GM18868 (cell line): ENCODE data around the gene CROT.
"Not testable (repeated sequence)": the region's sequence is repeated elsewhere in the genome, so short reads cannot be mapped to it uniquely, and the experiment has no call there.

Source experiments
- ATAC-seq: cut with Tn5 transposase; IDR thresholded peaks from one replicate; pipeline ENCODE4 v1.9.1; 2021; ENCODE audit warnings: mild to moderate bottlenecking, moderate library complexity; ENCODE audit not compliant: unreplicated experiment

Gene CROT

GRCh38 chr7:87345166-87345927 lies at the start of gene CROT:
Gene CROT (plus strand): TSS chr7:87345664. CDS start chr7:87349069, 3,405 bp downstream.
- ATAC-seq, result peak; percentile 95

GRCh38 chr7:87300756-87301155 lies 44.7 kb upstream of the CROT start:
- ATAC-seq, result no peak

GRCh38 chr7:87310790-87311419 lies 34.6 kb upstream of the CROT start:
- ATAC-seq, result no peak

GRCh38 chr7:87312215-87312865 lies 33.1 kb upstream of the CROT start:
- peak; percentile 56 for ATAC-seq

- peak; percentile 90 for ATAC-seq
Measured at GRCh38 chr7:87316097-87316700, 29.3 kb upstream of the CROT start.

- ATAC-seq, result peak; percentile 22
Measured at GRCh38 chr7:87316846-87317552, 28.5 kb upstream of the CROT start.

GRCh38 chr7:87317691-87318245 lies 27.7 kb upstream of the CROT start:
- no peak for ATAC-seq

- ATAC-seq, result no peak
Measured at GRCh38 chr7:87318741-87319140, 26.7 kb upstream of the CROT start.

GRCh38 chr7:87319154-87319581 lies 26.3 kb upstream of the CROT start:
- not testable (repeated sequence) for ATAC-seq

- ATAC-seq, result no peak
Measured at GRCh38 chr7:87322912-87323311, 22.6 kb upstream of the CROT start.

- ATAC-seq, result no peak
Measured at GRCh38 chr7:87325576-87326370, 19.7 kb upstream of the CROT start.

- ATAC-seq, result no peak
Measured at GRCh38 chr7:87328281-87328680, 17.2 kb upstream of the CROT start.

GRCh38 chr7:87330316-87330715 lies 15.1 kb upstream of the CROT start:
- ATAC-seq, result no peak

GRCh38 chr7:87330942-87331341 lies 14.5 kb upstream of the CROT start:
- no peak for ATAC-seq

- no peak for ATAC-seq
Measured at GRCh38 chr7:87331687-87332252, 13.7 kb upstream of the CROT start.

GRCh38 chr7:87332321-87332720 lies 13.1 kb upstream of the CROT start:
- no peak for ATAC-seq

GRCh38 chr7:87336136-87336535 lies 9.3 kb upstream of the CROT start:
- no peak for ATAC-seq

- no peak for ATAC-seq
Measured at GRCh38 chr7:87337331-87337730, 8.1 kb upstream of the CROT start.

GRCh38 chr7:87339373-87339897 lies 6.0 kb upstream of the CROT start:
- no peak for ATAC-seq
